HG03457 (cell line): ENCODE measurements around the gene OPRL1.

Source experiments
- ATAC-seq: cut with Tn5 transposase; IDR thresholded peaks from one replicate; pipeline ENCODE4 v1.9.1; 2021; ENCODE audit warnings: moderate number of reproducible peaks; ENCODE audit not compliant: unreplicated experiment

OPRL1 gene

DNA sequence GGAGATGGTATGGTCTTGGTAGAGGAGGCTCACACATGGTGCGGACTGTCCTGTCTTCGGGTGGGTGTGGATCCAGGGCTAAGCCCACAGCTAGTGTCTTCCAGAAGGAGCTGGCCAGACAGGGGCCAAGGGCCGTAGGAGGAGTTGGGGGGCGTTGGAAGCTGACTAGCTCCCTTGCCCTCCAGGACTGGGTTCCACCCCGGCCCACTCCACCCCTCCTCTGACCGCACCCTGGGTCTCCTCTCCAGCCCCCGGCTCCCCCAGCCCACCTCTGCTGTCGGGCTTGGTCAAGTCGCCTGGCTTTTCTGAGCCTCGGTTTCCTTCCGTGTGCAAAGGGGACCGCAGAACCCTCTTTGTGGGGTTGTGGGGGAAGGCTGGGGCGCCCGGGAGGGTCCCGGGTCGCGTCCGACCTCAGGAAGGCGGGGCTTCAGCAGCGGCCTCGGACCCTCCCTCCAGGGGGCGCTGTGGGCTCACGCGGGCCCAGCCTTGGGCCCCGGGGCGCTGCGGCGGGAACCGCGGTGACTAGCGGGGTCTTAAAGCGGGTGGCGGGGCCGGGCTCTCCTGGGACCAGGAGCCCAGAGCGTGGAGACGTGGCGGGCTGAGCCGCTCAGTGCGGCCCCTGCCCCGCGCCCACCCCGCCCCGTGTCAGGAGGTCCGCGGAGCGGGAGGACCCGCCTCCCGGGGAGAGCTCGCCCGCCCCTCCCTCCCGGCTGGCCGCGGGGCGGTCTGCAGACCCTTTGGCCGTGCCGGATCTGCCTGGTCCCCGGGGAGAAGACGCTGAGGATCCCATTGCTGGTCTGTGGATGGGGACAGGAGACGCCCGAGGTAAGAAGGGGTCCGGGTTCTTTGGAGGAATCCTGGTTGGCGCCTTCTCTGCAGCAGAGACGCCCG, 22.1 kb downstream of the OPRL1 start:
- ATAC-seq = no peak

DNA sequence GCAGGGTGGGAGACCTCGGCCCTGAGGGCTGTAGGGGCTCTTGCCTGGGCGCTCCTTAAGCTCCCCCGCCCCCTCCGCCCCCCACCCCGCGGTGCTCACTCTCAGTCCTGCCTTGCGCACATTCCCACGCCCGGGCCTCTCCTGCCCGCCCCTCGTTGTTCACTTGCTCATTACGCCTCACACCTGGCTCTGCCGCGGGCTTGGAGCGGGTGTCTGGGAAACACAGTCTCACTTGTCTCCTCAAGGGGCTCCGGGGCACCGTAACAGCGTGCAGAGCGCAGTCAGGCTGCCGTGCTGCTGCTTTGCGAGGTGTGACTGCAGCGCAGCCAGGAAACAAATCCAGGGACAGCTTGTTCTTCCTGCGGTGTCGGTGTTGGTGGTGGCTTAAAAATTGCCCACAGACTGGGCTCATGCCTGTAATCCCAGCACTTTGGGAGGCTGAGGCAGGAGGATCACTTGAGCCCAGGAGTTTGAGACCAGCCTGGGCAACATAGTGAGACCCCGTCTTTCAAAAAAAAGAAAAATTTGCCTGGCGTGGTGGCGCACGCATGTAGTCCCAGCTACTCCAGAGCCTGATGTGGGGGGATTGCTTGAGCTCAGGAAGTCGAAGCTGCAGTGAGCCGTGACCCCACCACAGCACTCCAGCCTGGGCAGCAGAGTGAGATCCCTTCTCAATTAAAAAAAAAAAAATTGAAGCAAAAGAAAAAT, 22.9 kb downstream of the OPRL1 start:
- no peak for ATAC-seq

DNA sequence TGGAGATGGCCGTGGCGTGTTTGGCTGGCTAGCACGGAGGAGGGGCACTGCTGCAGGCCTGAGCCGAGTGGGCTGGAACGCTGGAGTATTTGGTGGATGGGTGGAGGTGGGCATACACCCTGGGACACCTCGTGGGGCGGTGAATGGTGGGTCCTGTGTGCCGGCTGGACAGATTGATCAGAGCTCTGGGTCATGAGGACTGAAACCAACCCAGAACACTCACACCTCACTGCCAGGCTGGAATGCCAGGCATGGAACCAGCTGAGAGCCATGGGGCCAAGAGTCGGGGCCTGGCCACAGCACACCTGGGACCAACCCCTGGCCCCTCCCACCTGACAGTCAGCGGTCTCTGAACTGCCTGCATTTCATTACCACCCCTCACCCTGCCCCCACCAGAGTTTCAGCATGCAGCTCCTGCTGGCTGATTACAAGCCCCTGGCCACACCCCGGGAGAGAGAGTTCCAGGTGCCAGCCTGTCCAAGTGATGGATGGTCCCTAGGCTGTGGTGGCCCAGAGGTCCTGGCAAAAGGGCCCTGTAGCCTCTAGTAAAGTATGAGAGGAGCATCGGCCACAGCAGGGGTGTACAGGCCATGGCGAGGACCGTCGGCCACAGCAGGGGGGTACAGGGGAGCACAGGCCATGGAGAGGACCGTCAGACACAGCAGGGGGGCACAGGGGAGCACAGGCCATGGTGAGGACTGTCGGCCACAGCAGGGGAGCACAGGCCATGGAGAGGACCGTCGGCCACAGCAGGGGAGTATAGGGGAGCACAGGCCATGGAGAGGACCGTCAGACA, 24.2 kb downstream of the OPRL1 start:
- no peak for ATAC-seq

DNA sequence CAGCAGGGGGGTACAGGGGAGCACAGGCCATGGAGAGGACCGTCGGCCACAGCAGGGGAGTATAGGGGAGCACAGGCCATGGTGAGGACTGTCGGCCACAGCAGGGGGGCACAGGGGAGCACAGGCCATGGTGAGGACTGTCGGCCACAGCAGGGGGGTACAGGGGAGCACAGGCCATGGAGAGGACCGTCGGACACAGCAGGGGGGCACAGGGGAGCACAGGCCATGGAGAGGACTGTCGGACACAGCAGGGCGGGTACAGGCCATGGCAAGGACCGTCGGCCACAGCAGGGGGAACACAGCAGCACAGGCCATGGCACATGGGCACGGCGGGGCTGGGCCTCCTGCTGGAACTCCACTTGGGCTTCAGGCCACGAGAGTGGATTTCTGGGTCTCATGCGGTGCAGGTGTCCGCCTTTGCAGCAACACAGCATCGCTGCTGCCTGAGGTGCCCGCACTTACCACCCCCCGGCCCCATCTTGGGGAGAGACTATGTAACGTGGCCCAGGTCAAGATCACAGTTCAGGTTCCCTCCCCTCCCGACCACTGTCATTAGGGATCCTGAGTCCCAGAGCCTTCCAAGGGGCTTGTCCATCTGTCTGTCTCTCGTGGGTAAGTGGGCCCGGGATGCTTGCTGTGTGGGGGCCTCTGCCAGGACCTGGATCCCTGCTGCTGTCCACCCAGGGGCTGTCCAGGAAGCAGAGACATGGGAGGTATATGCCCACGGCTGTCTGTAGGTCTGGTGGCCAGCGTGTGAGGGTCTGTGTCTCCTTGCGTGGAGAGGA, 25.0 kb downstream of the OPRL1 start:
- ATAC-seq = no peak

DNA sequence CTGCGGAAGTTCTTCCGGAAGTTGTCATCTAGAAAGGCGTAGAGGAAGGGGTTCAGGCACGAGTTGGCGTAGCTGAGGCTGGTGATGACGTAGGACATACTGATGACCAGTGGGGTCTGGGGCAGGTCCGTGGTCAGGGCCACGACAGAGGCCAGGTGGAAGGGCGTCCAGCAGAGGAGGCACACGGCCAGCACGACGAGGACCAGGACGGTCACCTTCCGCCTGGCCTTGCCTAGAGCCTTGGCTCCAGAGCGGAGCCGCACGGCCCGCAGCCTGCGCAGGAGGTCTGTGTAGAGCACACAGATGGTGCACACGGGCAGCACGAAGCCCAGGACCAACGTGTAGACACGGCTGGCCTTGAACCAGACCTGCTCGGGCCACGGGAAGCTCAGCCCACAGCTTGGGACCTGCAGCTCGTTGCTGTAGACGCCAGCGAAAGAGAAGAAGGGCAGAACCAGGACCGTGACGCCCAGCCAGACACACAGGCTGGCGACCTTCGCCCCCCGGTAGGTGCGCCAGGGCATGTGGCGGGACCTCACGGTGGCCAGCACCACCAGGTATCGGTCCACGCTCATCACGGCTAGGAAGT, 26.1 kb downstream of the OPRL1 start:
- ATAC-seq = no peak

DNA sequence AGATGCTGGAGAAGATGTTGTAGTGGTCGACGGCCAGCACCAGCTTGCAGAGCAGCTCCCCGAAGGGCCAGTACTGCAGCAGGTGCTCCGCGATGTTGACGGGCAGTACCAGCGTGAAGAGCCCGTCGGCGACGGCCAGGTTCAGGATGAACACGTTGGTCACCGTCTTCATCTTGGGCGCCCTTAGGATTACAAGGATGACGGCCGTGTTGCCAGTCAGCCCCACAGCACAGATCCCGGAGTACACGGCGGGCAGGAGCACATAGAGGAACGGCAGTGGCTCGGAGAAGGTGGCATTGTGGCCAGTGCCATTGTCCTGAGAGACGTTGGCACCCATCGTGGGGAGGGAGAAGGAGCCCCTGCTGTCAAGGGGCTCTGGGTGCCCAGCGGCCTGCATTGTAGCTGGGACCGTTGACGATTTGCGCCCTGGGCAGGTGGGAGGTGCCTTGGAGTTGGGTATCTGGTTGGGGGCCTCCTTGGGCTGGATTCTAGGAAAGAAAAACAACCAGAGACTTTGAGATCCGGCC, 26.6 kb downstream of the OPRL1 start:
- no peak for ATAC-seq

DNA sequence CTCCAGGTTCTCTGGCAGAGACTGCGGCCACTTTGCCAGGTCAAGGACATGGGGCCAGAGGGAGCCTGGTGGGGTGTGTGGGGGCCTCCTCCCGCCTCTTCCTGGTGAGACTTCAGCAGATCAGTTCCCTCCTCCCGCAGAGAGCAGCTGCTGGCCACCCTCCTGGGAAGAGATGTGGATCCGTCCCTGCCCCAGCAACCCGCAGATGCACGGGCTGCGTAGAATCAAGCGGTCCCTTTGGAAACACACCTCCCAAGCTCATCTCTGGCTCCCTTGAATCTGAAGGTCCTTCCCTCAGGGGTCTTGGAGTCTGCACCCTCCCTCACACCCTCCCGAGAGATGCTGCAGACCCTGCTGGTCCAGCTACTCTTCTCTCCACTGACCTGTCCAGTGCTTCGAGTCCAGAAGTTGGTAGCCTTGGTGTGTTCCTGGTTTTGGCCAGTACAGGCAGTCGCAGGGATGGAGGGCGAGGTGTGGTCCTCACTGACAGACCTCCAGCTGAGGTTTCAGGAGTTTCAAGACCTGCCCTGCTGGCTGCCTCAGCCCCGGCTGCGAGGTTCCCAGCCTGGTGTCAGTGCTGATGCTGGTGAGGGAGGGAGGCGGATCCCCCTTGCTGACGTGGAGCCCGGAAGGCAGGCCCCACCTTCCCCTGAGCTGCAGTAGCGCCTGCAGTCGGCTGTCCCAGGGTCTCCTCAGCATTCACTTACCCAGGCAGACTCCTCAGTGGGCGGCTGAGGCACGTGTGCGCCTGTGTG, 27.3 kb downstream of the OPRL1 start, which contains the start of gene NPBWR2:
NPBWR2 (minus strand) TSS at position 585 of the 755 bp plus-strand sequence. CDS start 734 bp downstream, outside the sequence.
- no peak for ATAC-seq

DNA sequence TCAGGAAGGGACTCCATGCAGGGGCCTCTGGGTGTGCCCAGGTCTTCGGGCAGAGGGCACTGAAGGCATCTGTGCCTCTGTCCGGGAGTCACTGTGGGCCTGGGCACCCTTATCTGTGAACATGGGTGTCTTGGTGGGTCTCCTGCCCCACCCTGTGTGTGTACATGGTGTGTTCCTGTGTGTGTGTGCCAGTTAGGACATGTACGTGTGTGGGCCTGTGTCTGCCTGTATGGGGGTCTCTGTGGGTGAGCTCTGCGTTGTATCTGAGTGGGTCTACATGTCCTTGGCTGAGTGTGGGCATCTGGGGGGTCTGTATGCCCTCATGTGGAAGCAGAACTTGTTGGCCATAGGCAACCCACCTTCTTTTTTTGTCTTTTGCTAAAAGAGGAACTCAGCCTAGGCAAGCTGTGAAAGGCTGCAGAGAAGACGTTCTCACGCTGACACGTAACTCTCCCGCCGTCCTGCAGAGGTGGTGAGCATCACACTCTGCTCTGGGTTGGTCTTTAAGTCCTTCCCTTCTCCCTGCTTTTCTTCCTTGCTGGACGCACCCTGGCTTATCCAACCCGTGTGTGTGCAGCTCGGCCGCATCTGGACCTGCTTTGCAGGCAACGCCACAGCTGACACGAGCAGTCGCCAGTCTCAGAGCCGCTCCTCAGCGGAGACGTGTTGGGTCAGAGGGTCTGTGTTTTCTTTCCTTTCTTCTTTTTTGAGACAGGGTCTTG, 28.0 kb downstream of the OPRL1 start:
- no peak for ATAC-seq

DNA sequence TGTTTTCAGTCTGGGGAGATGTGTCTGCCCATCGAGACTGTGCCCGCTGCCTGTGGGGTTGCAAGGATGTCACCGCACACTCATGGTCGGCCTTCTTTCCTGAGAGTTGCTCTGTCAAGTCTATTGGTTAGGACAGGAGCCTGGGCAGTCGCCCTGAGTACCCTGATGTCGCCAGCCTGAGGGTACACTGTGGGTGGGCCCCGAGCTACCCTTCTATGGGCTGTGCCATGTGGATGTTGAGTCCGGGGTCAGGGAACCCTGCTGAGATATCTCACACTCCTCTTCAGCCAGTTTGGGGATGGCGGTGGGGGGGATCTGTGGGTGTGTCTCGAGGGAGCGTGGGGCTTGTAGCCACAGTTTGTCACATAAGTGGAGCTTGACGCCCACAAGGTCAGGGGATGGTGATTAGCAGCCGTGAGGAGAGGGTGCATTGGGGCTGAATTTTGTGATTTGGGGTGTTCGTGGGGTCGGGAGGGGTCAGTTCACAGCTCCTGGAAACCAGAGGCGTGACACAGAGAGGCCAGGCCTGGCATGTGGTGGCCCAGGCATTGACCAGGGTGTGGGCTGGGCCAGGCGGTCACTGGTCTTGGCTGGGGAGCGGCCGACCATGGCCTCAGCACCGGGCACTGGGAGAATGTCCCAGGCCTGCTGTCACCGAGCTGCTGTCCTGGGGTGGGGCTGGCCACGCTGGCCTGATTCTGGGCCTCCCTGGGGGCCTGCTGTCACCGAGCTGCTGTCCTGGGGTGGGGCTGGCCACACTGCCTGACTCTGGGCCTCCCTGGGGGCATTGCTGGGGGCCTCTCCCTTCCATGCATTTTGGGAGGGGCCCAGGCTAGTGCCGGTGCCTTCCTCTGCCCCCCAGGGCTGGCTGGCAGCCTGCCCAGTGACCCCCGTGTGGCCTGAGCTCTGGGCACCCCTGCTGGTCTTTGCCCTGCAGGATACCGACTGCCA, 29.1 kb downstream of the OPRL1 start:
- no peak for ATAC-seq

DNA sequence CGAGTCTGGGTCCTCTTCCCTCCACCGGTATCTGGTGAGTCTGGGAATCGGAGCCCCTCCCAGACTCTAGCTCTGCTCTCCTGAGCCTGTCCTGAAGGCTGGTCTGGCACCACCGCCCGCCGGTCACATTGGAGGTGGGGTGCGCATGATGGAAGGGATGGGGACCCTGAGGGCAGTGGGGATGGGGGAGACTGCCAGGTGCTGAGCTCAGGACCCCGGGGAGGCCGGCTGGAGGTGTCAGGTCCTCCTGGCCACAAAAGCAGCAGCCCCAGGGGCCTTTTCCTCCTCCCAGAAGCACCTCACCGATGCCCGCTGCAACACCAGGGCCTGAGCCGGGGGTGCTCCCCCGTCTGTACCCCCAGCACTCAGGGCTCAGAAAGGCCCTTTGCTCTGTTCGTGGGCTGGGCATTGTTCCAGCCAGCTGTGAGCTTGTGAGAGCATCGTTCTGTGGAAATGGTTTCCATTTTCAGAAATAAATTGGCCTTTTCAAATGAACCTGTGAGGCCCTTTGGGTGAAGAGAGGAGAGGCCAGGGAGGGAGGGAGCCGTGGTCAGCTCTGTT, 30.0 kb downstream of the OPRL1 start:
- no peak for ATAC-seq

DNA sequence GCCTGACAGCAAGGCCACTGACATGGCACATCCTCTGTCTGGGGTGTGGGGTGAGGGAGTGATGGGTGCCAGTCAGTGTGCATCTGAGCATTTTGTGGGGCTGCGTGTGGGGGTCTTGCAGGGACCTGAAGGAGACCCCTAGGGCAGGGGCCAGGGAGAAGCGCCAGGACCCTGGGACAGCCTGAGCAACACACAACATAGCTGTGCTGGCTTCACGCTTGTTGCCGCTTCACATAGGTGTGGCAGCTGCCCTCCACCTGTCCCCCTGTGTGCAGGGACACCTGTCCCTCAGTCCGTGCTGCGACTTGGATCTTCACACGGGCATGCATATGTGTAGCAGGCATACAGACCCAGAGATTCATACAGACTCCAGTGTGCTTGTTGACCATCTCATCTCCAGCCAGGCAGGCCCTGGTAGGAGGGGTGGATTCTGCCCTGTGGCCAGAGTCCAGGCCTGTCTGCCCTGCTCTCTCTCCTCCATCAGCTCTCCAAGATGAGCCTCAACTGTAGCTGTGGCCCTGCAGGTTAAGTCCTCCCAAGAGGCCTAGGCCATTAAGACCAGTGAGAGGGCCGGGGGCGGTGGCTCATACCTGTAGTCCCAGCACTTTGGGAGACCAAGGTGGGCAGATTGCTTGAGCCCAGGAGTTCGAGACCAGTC, 30.7 kb downstream of the OPRL1 start:
- no peak for ATAC-seq

DNA sequence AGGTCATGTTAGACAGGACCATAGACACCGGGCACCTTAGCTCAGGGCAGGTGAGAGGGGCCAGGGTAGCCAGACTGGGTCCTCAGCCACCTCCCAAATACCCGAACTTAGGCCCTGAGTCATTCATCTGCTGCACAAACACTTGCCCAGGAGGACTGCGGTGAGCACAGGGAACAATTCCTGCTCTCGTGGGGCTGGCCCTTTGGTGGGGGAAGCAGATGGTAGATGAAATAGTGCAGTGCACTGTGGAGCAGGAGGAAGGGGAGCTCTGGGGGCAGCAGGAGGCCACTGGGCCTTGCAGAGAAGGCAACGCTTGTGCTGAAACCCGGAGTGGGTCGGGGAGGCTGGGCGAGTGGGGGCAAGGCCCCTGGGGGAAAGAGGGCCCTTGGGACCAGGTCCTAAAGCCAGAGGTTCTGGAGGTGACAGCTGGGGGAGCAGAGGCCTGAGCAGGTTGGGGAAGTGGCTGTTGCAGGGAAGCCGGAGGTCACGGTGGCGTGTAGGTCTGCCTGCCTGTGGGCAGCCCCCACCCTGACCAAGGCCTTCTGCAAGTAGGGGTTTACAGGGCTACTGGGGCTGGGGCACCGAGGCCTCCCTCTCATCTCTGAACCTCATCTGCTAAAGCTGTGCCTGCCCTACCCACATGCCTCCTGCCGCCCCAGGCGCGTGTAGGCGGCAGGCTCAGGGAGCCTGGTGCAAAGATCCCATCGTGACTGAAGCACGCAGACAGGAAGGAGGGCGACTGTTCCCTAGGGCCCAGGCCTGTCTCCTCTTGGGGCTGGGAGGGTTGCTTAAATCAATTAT, 32.2 kb downstream of the OPRL1 start:
- no peak for ATAC-seq

DNA sequence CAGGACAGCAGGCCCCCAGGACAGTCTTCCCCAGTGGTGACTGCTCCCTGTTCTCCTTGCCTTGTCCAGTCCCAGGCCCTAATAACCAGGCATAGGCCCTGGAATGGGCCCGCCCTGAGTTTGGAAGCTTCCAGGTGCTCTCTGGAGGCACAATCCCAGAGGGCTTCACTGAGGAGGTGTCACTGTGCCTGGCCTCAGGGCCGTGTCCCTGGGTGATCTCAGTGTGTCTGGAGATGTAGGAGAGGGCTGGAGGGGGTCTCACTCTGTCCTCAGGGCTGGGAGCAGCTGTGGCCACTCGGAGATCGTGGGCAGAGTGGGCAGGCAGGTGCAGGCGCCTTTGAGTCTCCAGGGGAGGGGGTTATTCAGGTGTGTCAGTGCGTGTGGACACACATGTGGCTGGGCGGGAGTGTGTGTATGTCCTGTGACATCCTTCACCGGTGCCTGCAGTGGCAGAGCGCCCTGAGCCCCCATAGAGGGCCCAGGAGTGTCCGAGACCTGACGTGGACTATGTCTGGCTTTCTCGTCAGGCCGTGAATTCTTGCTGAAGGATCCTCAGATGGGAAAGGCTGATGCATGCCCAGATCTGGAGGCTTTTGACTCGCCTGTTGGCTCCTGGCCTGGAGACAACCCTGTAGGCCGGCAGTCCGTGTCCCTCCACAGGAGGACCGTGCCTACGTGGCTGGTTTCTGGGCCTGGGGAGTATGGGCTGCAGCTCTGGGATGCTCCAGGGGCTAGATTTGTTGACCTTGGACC, 33.0 kb downstream of the OPRL1 start:
- ATAC-seq = no peak

DNA sequence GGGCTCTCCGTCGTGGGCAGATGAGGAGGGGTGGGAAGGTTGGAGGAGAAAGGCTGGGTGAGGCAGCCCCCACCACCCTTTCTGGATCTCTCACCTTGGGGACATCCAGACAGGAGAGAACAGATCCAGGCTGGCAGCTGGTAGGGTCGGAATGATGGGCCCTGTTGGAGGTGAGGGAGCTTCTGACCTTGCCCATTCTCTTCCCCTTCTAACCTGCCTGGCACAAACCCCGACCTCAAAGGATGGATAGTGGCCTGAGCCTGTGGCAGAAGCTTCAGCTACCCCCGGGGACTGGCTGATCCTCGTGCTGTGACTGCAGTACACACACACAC, 33.5 kb downstream of the OPRL1 start:
- no peak for ATAC-seq

DNA sequence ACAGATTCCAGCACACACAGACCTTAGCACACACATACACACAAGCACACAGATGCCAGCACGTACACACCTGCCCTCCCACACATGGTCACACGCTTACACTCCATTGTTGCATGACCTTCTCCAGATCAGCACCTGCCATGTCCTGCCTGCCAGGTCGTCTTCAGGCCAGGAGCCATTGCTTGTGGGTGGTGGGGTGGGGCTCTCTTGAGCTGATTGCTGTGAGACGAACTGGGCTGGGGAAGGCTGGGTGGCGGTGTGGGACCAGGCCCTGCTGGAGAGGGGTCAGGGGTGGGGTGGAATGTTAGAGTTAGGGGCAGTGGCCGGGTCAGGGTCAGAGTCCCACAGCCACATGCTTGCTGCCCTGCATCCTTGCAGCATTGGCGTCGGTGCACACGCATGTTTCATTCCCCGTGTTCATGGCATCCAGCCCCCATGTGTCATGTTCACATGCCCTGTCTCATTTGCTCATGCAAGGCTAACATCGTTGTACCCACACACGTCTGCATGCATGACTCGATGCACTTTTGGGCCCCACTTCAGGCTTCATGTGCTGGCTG, 34.0 kb downstream of the OPRL1 start:
- ATAC-seq = no peak
